Ascending aorta (tissue), 2 donors: ENCODE results near the gene KCNH1. TPM values are rescaled to one million over a fixed set of nuclear protein-coding genes. Genes with fewer than 3 reads are reported as not detected.

Experiments used
- DNase-seq, 2 donors: peaks; one replicate each; pipeline ENCODE4 v3.0.0-alpha.2; 2019; ENCODE audit warnings: low spot score in 2 of 2
- H3K27ac ChIP-seq, 2 donors: fragments of 200-600 bp; sonication (generic); one replicate each; pipeline ENCODE4 v1.5.1; 2016 to 2017; ENCODE audit warnings: mild to moderate bottlenecking in 1 of 2
- H3K27me3 ChIP-seq: fragments of 200-600 bp; sonication (generic); one replicate; pipeline ENCODE4 v1.5.1; 2017
- H3K36me3 ChIP-seq, 2 donors: fragments of 200-600 bp; sonication (generic); one replicate each; pipeline ENCODE4 v1.5.1; 2016
- H3K4me1 ChIP-seq, 2 donors: fragments of 200-600 bp; sonication (generic); one replicate each; pipeline ENCODE4 v1.5.1; 2016 to 2017; ENCODE audit warnings: mild to moderate bottlenecking in 1 of 2
- H3K4me3 ChIP-seq, 2 donors: fragments of 200-600 bp; sonication (generic); one replicate each; pipeline ENCODE4 v1.5.1; 2016 to 2017; ENCODE audit warnings: mild to moderate bottlenecking in 1 of 2
- H3K9me3 ChIP-seq, 2 donors: fragments of 200-600 bp; sonication (generic); one replicate each; pipeline ENCODE4 v1.5.1; 2016
- intact Hi-C: fragments of 100-400 bp; cut with DNase I; formaldehyde crosslinking; loops from one replicate; pipeline ENCODE4 v1.15.1; 2023
- total RNA-seq: library from RNA; depleted of rRNA; stranded (reverse); fragments of >200 nt; gene quantifications from one replicate; pipeline ENCODE4 v1.1.0, GENCODE V29; 2016
- TF ChIP-seq, protein P1 (sequence below), 3 experiments: fragments of 200-600 bp in 2 of 3; fragments of 450-650 bp in 1 of 3; sonication (generic) in 2 of 3; IDR thresholded peaks; one replicate each; pipeline ENCODE4 v1.5.1; 2016 to 2019; ENCODE audit warnings: antibody characterized with exemption in 3 of 3, mild to moderate bottlenecking in 1 of 3, moderate library complexity in 1 of 3

Gene KCNH1
- total RNA-seq, 1 donor from 2014 or later: not detected

DNA sequence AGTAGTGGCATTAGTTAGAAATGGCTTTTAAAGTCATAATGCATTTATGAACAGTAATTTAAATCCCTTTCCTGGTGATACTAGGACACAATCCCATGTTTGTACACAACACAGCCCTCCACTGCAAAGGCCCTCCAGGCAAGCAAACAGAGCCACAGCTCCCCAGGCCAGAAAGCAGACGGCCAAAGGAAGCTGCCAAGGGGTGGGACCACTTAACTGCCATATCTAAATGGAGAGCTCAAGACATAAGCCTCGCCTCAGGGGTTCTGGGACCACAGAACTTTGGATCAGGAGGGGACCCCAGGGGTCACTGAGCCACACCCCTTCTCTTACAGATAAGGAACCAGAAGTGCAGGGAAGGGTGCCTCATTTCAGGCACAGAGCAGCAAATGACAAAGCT lies 189.7 kb downstream of the KCNH1 start:
- intact Hi-C loops: no loop called here
- Histone ChIP-seq H3K4me3 (no peak overlapping the region), H3K27me3 (no peaks in the 10 kb centered on the region), H3K9me3 (no peaks in the 10 kb centered on the region), H3K36me3 (no peaks in the 10 kb centered on the region), H3K4me1 (no peaks in the 10 kb centered on the region), H3K27ac (no peak overlapping the region)
- TF ChIP-seq, protein P1, sequence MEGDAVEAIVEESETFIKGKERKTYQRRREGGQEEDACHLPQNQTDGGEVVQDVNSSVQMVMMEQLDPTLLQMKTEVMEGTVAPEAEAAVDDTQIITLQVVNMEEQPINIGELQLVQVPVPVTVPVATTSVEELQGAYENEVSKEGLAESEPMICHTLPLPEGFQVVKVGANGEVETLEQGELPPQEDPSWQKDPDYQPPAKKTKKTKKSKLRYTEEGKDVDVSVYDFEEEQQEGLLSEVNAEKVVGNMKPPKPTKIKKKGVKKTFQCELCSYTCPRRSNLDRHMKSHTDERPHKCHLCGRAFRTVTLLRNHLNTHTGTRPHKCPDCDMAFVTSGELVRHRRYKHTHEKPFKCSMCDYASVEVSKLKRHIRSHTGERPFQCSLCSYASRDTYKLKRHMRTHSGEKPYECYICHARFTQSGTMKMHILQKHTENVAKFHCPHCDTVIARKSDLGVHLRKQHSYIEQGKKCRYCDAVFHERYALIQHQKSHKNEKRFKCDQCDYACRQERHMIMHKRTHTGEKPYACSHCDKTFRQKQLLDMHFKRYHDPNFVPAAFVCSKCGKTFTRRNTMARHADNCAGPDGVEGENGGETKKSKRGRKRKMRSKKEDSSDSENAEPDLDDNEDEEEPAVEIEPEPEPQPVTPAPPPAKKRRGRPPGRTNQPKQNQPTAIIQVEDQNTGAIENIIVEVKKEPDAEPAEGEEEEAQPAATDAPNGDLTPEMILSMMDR (IDR thresholded peaks at IDR 0.05): no peak
- DNase-seq: no peak

GRCh38 chr1:210942513-210942912 lies 191.4 kb downstream of the KCNH1 start:
- H3K27ac ChIP-seq: no peak overlapping the region
- no peaks in the 10 kb centered on the region for H3K9me3 ChIP-seq
- intact Hi-C loops: no loop called here
- H3K4me3 ChIP-seq: no peak overlapping the region
- DNase-seq: no peak
- no peaks in the 10 kb centered on the region for H3K27me3 ChIP-seq
- no peaks in the 10 kb centered on the region for H3K36me3 ChIP-seq
- H3K4me1 ChIP-seq: no peaks in the 10 kb centered on the region
- TF ChIP-seq, protein P1 (IDR thresholded peaks at IDR 0.05): no peak

DNA sequence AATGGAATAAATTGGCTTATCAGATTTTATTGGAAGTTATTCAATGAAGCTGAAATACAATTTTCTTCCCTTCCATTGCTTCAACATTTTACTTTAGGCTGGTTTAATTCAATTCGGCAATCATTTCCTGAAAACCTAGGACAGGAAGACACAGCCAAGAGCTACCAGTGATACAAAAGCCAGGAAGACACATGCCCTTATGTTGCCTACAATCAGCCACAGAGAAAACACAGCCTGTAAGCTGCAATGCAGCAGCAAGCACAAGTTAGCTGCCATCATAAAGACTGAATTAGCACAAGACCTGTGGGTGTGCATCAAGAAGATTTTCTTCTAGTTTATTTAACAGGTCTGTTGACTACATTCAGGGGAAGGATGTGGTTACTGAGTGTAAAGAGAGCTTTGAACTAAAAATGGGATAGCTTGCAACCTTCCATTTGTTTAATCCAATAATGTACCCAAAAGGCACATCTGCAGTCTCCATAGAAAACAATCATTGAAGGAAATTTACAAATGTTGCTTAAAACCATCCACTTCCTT lies 193.8 kb downstream of the KCNH1 start:
- Histone ChIP-seq H3K4me3 (no peak overlapping the region), H3K9me3 (no peaks in the 10 kb centered on the region), H3K4me1 (no peaks in the 10 kb centered on the region), H3K27me3 (no peaks in the 10 kb centered on the region), H3K36me3 (no peaks in the 10 kb centered on the region), H3K27ac (no peak overlapping the region)
- TF ChIP-seq, protein P1 (IDR thresholded peaks at IDR 0.05): no peak
- intact Hi-C loops: no loop called here
- DNase-seq: no peak

DNA sequence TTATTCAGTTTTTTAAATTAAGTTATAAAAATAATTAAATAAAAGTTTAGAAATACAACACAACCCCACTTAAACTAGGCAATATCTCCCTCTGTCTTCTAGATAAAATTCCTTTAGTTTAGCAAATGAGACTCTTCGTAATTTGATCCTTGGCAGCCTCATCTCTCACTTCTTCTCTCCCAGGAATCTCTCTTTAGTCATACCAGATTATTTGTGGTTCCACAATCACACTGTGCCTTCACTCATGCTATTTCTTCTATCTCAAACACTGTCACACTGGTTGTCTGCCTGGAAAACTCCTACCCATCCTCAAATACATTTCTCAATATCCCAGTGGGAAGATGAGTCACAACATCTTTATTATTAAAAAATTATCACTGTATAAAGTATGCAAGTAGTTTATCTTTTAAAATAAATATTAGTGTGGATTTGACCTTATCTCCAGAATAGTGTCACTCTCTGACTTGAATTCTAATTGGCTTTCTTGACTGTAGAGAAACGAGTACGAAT lies 195.5 kb downstream of the KCNH1 start:
- Histone ChIP-seq H3K27ac (no peak overlapping the region), H3K27me3 (no peaks in the 10 kb centered on the region), H3K4me1 (no peaks in the 10 kb centered on the region), H3K36me3 (no peaks in the 10 kb centered on the region), H3K9me3 (no peaks in the 10 kb centered on the region), H3K4me3 (no peak overlapping the region)
- TF ChIP-seq, protein P1 (IDR thresholded peaks at IDR 0.05): no peak
- DNase-seq: no peak
- intact Hi-C loops: no loop called here

DNA sequence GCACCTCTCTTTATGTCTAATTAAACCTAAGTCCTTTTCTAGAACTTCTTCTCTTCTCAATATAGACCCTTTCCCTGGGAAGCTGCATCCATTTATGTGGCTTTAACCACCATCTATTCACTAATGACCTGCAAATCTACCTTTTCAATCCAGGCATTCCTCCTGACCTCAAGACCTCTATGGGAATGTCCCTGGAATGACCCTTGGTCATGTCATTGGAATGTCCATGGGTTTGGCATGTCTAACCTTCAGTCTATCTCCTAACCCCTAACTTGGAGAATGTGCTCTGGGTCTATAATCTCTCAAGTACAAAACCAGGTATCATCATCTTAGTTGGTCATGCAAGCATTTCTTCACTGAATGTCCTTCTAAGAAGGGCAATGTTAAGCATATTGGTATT lies 196.1 kb downstream of the KCNH1 start:
- H3K4me3 ChIP-seq: no peak overlapping the region
- no peaks in the 10 kb centered on the region for H3K4me1 ChIP-seq
- H3K36me3 ChIP-seq: no peaks in the 10 kb centered on the region
- no peak for DNase-seq
- intact Hi-C loops: no loop called here
- H3K27ac ChIP-seq: no peak overlapping the region
- TF ChIP-seq, protein P1 (IDR thresholded peaks at IDR 0.05): no peak
- no peaks in the 10 kb centered on the region for H3K27me3 ChIP-seq
- H3K9me3 ChIP-seq: no peaks in the 10 kb centered on the region

DNA sequence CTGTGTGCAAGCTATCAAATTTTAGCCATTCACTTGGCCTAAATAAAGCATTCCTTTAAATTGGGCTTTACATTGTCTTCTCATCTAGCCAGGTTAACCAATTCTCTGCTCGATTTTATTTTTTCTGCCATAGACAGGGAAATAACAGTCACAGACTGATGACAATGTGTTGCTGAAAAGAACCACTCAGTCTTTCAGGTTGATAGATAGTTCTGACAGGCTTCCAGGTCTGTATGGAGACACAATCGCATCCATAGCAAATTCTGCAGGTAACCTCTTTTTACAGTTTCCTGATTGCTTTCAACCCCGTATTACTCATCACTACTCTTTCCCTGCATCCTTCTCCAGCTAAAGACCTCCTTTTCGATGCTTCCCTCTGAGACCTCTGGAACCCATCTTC lies 198.0 kb downstream of the KCNH1 start:
- Histone ChIP-seq H3K4me3 (no peak overlapping the region), H3K27me3 (no peaks in the 10 kb centered on the region), H3K4me1 (no peaks in the 10 kb centered on the region), H3K9me3 (peaks cover 0 to 1% of the 10 kb centered on the region in 2 donors), H3K27ac (no peak overlapping the region), H3K36me3 (no peaks in the 10 kb centered on the region)
- no peak for DNase-seq
- TF ChIP-seq, protein P1 (IDR thresholded peaks at IDR 0.05): no peak
- intact Hi-C loops: no loop called here
